ENCODE data around the gene MAD1L1.
"Not testable (repeated sequence)": the region's sequence is repeated elsewhere in the genome, so short reads cannot be mapped to it uniquely, and the experiment has no call there.

Gene MAD1L1

GRCh38 chr7:2170576-2171521 lies 61.9 kb downstream of the MAD1L1 start:
- no peak for DNase-seq

- no peak for DNase-seq
Measured at GRCh38 chr7:2169923-2170575, 62.7 kb downstream of the MAD1L1 start.

GRCh38 chr7:2168615-2169311 lies 64.0 kb downstream of the MAD1L1 start:
- DNase-seq: no peak

- no peak for DNase-seq
Measured at GRCh38 chr7:2166625-2167280, 66.0 kb downstream of the MAD1L1 start.

- no peak for DNase-seq
Measured at GRCh38 chr7:2165610-2166594, 66.8 kb downstream of the MAD1L1 start.

GRCh38 chr7:2165239-2165609 lies 67.5 kb downstream of the MAD1L1 start:
- no peak for DNase-seq

GRCh38 chr7:2164646-2165045 lies 68.1 kb downstream of the MAD1L1 start:
- no peak for DNase-seq

GRCh38 chr7:2163600-2164555 lies 68.9 kb downstream of the MAD1L1 start:
- DNase-seq: no peak

- no peak for DNase-seq
Measured at GRCh38 chr7:2162959-2163358, 69.8 kb downstream of the MAD1L1 start.

- not testable (repeated sequence) for DNase-seq
Measured at GRCh38 chr7:2162004-2162902, 70.5 kb downstream of the MAD1L1 start.

- DNase-seq: no peak
Measured at GRCh38 chr7:2159176-2159520, 73.6 kb downstream of the MAD1L1 start.

GRCh38 chr7:2158331-2159175 lies 74.2 kb downstream of the MAD1L1 start:
- no peak for DNase-seq

- DNase-seq: no peak
Measured at GRCh38 chr7:2157473-2158279, 75.1 kb downstream of the MAD1L1 start.

GRCh38 chr7:2156756-2157472 lies 75.8 kb downstream of the MAD1L1 start:
- no peak for DNase-seq

GRCh38 chr7:2154831-2155230 lies 77.9 kb downstream of the MAD1L1 start:
- DNase-seq: no peak

- no peak for DNase-seq
Measured at GRCh38 chr7:2154121-2154520, 78.6 kb downstream of the MAD1L1 start.

- no peak for DNase-seq
Measured at GRCh38 chr7:2152646-2153045, 80.1 kb downstream of the MAD1L1 start.

Data from CD4-positive, alpha-beta T cell treated with Interleukin-10 for 1 hour (primary cell).